Keratinocyte (primary cell): Measurements from ENCODE around the gene HS1BP3.

Experiments used
- CTCF ChIP-seq, 3 experiments: IDR thresholded peaks in 1 of 3; conservative IDR thresholded peaks in 1 of 3; optimal IDR thresholded peaks in 1 of 3; 2 replicates in 2 of 3; 3 replicates in 1 of 3; pipeline versions ENCODE3 to v1.5.1; 2011; ENCODE audit warnings: low read length in 3 of 3, mild to moderate bottlenecking in 3 of 3, moderate library complexity in 2 of 3, control low read depth in 1 of 3, inconsistent platforms in 1 of 3; ENCODE audit not compliant: insufficient read depth in 2 of 3; ENCODE audit errors: extremely low read depth in 1 of 3
- EZH2 ChIP-seq: IDR thresholded peaks from one replicate; pipeline ENCODE4 v1.6.1; 2012; ENCODE audit warnings: inconsistent platforms, mild to moderate bottlenecking, low read length, moderate library complexity

GRCh38 chr2:20689428-20690264, 38.7 kb upstream of the HS1BP3 start:
- TF ChIP-seq CTCF (optimal IDR thresholded peaks at IDR 0.05 in 1 of 3, IDR thresholded peaks at IDR 0.05 in 1 of 3, conservative IDR thresholded peaks at IDR 0.05 in 1 of 3; ENCODE audit: extremely low read depth in 1 of 3, insufficient read depth in 2 of 3, low read length in 3 of 3) (no peak), EZH2 (no peak)
